ENCODE results near the gene CHCHD3.

CHCHD3 gene

GRCh38 chr7:132800522-132800921, 281.4 kb downstream of the CHCHD3 start:
- no peak for TF ChIP-seq CTCF (IDR thresholded peaks at IDR 0.05; ENCODE audit: control extremely low read depth, extremely low read depth, low read depth, missing control alignments)
- DNase-seq (ENCODE audit: extremely low spot score) = no peak
- ChIA-PET CTCF (no interaction called here), POLR2A (no interaction called here)

- CTCF ChIA-PET = no interaction called here
Observed at GRCh38 chr7:132799081-132799413, 282.8 kb downstream of the CHCHD3 start.

GRCh38 chr7:132797152-132797551, 284.7 kb downstream of the CHCHD3 start:
- POLR2A ChIA-PET = no interaction called here
- no peak for DNase-seq (ENCODE audit: extremely low spot score)
- no peak for TF ChIP-seq CTCF (IDR thresholded peaks at IDR 0.05; ENCODE audit: control extremely low read depth, extremely low read depth, low read depth, missing control alignments)
- CTCF ChIA-PET = no interaction called here

More at GRCh38 chr7:132799081-132799413, 282.8 kb downstream of the CHCHD3 start:
- TF ChIP-seq CTCF (IDR thresholded peaks at IDR 0.05; ENCODE audit: control extremely low read depth, extremely low read depth, low read depth, missing control alignments) = no peak
- POLR2A ChIA-PET = no interaction called here
- DNase-seq (ENCODE audit: extremely low spot score) = no peak

GRCh38 chr7:132793474-132793873, 288.4 kb downstream of the CHCHD3 start:
- TF ChIP-seq CTCF (IDR thresholded peaks at IDR 0.05; ENCODE audit: control extremely low read depth, extremely low read depth, low read depth, missing control alignments) = no peak
- ChIA-PET POLR2A (no interaction called here), CTCF (interaction anchor here (1.2 to 1.8 kb wide), 2 partner anchors 9 to 12 kb away, joined by 4 to 5 read pairs; no protein-coding TSS in a partner anchor)
- DNase-seq (ENCODE audit: extremely low spot score) = no peak

GRCh38 chr7:132791036-132791435, 290.9 kb downstream of the CHCHD3 start:
- ChIA-PET POLR2A (no interaction called here), CTCF (interaction anchor here (0.8 kb wide), 1 partner anchor 10 kb away, joined by 3 read pairs; no protein-coding TSS in a partner anchor)
- no peak for TF ChIP-seq CTCF (IDR thresholded peaks at IDR 0.05; ENCODE audit: control extremely low read depth, extremely low read depth, low read depth, missing control alignments)
- DNase-seq (ENCODE audit: extremely low spot score) = no peak

GRCh38 chr7:132790104-132790503, 291.8 kb downstream of the CHCHD3 start:
- DNase-seq (ENCODE audit: extremely low spot score) = no peak
- ChIA-PET CTCF (no interaction called here), POLR2A (no interaction called here)
- TF ChIP-seq CTCF (IDR thresholded peaks at IDR 0.05; ENCODE audit: control extremely low read depth, extremely low read depth, low read depth, missing control alignments) = no peak

- ChIA-PET POLR2A (no interaction called here), CTCF (no interaction called here)
- TF ChIP-seq CTCF (IDR thresholded peaks at IDR 0.05; ENCODE audit: control extremely low read depth, extremely low read depth, low read depth, missing control alignments) = no peak
- no peak for DNase-seq (ENCODE audit: extremely low spot score)
Observed at GRCh38 chr7:132789281-132789680, 292.6 kb downstream of the CHCHD3 start.
